NB4 (cell line): ENCODE results near the gene B4GALT2.

Experiments
- MAX ChIP-seq: IDR thresholded peaks from 2 replicates; pipeline ENCODE4 v1.6.1; 2011; ENCODE audit warnings: low read depth, low read length
- MYC ChIP-seq: IDR thresholded peaks from 2 replicates; pipeline ENCODE4 v1.6.1; 2011; ENCODE audit warnings: low read depth, low read length
- POLR2A ChIP-seq: IDR thresholded peaks from 2 replicates; pipeline ENCODE4 v1.6.1; 2011; ENCODE audit warnings: mild to moderate bottlenecking; ENCODE audit not compliant: insufficient read length; ENCODE audit errors: extremely low read depth
- TF ChIP-seq, protein P1 (sequence below): IDR thresholded peaks from one replicate; pipeline ENCODE4 v1.5.1; 2012; ENCODE audit warnings: low read depth, low read length

DNA sequence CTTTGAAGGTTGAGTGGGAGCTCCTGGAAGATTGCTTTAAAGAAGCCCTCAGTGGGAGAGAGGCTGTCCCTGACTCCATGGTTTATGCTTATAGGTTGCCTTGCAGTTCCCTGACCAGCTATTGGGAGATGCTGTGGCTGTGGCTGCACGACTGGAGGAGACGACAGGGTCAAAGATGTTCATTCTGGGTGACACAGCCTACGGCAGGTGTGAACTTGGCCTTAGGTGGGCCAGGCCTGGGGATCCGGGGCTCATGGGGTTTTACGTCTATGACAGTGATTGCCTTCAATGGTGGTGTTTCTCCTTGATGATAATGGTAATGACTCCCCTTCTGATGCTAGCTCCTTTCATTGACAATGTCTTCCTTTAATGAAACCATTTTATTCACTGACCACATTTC, 8.5 kb upstream of the B4GALT2 start:
- TF ChIP-seq MAX (no peak), POLR2A (no peak), MYC (no peak)
- TF ChIP-seq, protein P1, sequence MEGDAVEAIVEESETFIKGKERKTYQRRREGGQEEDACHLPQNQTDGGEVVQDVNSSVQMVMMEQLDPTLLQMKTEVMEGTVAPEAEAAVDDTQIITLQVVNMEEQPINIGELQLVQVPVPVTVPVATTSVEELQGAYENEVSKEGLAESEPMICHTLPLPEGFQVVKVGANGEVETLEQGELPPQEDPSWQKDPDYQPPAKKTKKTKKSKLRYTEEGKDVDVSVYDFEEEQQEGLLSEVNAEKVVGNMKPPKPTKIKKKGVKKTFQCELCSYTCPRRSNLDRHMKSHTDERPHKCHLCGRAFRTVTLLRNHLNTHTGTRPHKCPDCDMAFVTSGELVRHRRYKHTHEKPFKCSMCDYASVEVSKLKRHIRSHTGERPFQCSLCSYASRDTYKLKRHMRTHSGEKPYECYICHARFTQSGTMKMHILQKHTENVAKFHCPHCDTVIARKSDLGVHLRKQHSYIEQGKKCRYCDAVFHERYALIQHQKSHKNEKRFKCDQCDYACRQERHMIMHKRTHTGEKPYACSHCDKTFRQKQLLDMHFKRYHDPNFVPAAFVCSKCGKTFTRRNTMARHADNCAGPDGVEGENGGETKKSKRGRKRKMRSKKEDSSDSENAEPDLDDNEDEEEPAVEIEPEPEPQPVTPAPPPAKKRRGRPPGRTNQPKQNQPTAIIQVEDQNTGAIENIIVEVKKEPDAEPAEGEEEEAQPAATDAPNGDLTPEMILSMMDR, result no peak
